Activated CD8-positive, alpha-beta T cell treated with anti-CD3 and anti-CD28 coated beads for 36 hours (primary cell): ENCODE results near the gene IKZF3. TPM values are rescaled to one million over a fixed set of nuclear protein-coding genes. Genes with fewer than 3 reads are reported as not detected.
A peak's percentile ranks its signal among the peaks of the same experiment; 100 is the strongest.

ENCODE experiments used
- ATAC-seq: fragments of 200-7000 bp; cut with Tn5 transposase; one replicate; pipeline ENCODE4 v1.10.0; 2021; ENCODE audit warnings: mild to moderate bottlenecking, moderate library complexity
- CTCF ChIA-PET: fragments of 350-600 bp; sonication (Branson Sonifier 250); formaldehyde crosslinking; loops from one replicate; lab custom pipeline; 2021; ENCODE audit warnings: antibody characterized with exemption; lab: Charles Lee
- POLR2A ChIA-PET: fragments of 350-600 bp; sonication (Branson Sonifier 250); formaldehyde crosslinking; loops from one replicate; lab custom pipeline; 2021; ENCODE audit warnings: antibody characterized with exemption; lab: Charles Lee
- DNase-seq: peaks from one replicate; pipeline ENCODE4 v3.0.0-alpha.2; 2020
- H3K27ac Mint-ChIP-seq: one replicate; pipeline ENCODE4 v1.8.0; 2021; ENCODE audit warnings: mild to moderate bottlenecking, mixed read lengths
- H3K27me3 Mint-ChIP-seq: one replicate; pipeline ENCODE4 v1.8.0; 2021; ENCODE audit warnings: mixed read lengths
- H3K36me3 Mint-ChIP-seq: one replicate; pipeline ENCODE4 v1.8.0; 2021; ENCODE audit warnings: low read depth, mixed read lengths
- H3K4me1 Mint-ChIP-seq: one replicate; pipeline ENCODE4 v1.8.0; 2021; ENCODE audit warnings: low read depth, mixed read lengths
- H3K4me3 Mint-ChIP-seq: one replicate; pipeline ENCODE4 v1.8.0; 2021; ENCODE audit warnings: mild to moderate bottlenecking, moderate library complexity, mixed read lengths
- H3K9me3 Mint-ChIP-seq: one replicate; pipeline ENCODE4 v1.8.0; 2021; ENCODE audit warnings: mixed read lengths
- intact Hi-C: fragments of 100-400 bp; cut with micrococcal nuclease; formaldehyde crosslinking; loops from one replicate; pipeline ENCODE4 v1.10.0; 2022
- total RNA-seq, 2 experiments: library from RNA; stranded (reverse); gene quantifications; one replicate each; pipeline ENCODE4 v1.2.3, GENCODE V29; 2021
- TF ChIP-seq, protein P1 (sequence below): fragments of 200-600 bp; IDR thresholded peaks from one replicate; pipeline ENCODE4 v1.8.0; 2022; ENCODE audit warnings: antibody characterized with exemption, mild to moderate bottlenecking

Gene IKZF3
- total RNA-seq, 2 experiments from 2014 or later = 52.1 to 52.2 TPM

DNA sequence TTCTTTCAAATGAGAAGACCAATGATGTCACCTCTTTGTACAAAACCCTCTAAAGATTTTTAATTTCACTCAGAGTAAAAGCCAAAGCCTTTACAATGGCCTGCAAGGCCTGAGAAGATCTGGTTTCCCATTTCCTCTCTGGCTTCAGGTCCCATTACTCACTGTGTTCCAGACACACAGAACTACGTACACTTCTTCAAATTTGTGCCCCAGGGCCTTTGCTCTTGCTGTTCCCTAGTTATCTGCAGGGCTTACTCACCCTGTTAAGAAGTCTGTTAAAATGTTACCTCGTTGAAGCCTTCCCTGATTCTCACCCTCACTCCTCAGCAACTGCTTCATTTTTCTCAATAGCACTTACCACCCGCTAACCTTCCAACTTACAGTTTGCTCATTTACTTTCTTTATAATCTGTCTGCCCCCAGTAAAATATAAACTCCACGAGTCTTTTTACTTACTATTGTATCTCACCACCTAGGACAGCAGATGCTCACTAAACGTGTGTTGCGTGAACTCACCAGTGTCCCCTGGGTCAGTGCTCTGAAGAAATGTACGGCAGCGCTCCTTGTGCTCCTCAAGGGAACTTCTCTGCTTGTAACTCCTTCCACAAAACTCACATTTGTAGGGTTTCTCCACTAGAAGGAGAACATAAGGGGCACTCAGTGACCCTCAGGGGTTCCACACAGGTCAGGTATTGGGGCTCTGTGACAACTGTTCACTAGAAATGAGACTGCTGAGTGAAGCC lies 76.2 kb downstream of the IKZF3 start:
- Mint-ChIP-seq H3K9me3 (no peaks in the 10 kb centered on the region), H3K27me3 (no peaks in the 10 kb centered on the region), H3K27ac (peak overlapping the region; percentile 30), H3K36me3 (peaks cover 66% of the 10 kb centered on the region), H3K4me1 (peaks cover 55% of the 10 kb centered on the region), H3K4me3 (no peak overlapping the region)
- CTCF ChIA-PET = interaction anchor here (1.1 to 1.5 kb wide), 3 partner anchors 32 to 46 kb away, joined by 3 to 4 read pairs (median 3); no protein-coding TSS in a partner anchor
- POLR2A ChIA-PET = interaction anchor here (0.6 kb wide), 1 partner anchor 11 kb away, joined by 3 read pairs; no protein-coding TSS in a partner anchor
- ATAC-seq = no peak
- TF ChIP-seq, protein P1, sequence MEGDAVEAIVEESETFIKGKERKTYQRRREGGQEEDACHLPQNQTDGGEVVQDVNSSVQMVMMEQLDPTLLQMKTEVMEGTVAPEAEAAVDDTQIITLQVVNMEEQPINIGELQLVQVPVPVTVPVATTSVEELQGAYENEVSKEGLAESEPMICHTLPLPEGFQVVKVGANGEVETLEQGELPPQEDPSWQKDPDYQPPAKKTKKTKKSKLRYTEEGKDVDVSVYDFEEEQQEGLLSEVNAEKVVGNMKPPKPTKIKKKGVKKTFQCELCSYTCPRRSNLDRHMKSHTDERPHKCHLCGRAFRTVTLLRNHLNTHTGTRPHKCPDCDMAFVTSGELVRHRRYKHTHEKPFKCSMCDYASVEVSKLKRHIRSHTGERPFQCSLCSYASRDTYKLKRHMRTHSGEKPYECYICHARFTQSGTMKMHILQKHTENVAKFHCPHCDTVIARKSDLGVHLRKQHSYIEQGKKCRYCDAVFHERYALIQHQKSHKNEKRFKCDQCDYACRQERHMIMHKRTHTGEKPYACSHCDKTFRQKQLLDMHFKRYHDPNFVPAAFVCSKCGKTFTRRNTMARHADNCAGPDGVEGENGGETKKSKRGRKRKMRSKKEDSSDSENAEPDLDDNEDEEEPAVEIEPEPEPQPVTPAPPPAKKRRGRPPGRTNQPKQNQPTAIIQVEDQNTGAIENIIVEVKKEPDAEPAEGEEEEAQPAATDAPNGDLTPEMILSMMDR = no peak
- intact Hi-C loops = no loop called here
- no peak for DNase-seq

DNA sequence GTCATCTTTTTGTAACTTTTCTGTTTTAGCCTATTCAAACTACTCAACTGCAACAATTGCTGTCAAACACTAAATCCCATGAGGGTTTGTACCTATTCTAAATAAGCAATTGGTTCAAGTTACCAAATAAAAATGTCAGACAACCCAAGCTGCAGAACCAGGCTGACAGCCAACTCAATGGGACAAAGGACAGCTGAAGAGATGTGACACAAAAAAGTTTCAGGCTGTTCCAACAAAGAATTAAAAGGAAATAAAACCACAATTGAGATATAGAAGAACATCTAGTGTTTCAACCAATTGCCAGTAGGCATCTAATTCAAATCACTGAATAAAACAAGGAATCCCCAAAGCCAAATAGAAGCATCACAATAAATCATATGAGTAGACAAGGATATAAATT lies 77.1 kb downstream of the IKZF3 start:
- no peak for DNase-seq
- ChIA-PET CTCF (interaction anchor here (0.9 to 1.7 kb wide), 4 partner anchors 9 to 33 kb away, joined by 3 to 4 read pairs (median 4); no protein-coding TSS in a partner anchor), POLR2A (interaction anchor here (1.1 kb wide), 1 partner anchor 15 kb away, joined by 3 read pairs; no protein-coding TSS in a partner anchor)
- Mint-ChIP-seq H3K4me1 (peaks cover 55% of the 10 kb centered on the region), H3K27me3 (no peaks in the 10 kb centered on the region), H3K4me3 (no peak overlapping the region), H3K36me3 (peaks cover 66% of the 10 kb centered on the region), H3K27ac (no peak overlapping the region), H3K9me3 (no peaks in the 10 kb centered on the region)
- ATAC-seq = no peak
- intact Hi-C loops = no loop called here
- TF ChIP-seq, protein P1 = no peak

DNA sequence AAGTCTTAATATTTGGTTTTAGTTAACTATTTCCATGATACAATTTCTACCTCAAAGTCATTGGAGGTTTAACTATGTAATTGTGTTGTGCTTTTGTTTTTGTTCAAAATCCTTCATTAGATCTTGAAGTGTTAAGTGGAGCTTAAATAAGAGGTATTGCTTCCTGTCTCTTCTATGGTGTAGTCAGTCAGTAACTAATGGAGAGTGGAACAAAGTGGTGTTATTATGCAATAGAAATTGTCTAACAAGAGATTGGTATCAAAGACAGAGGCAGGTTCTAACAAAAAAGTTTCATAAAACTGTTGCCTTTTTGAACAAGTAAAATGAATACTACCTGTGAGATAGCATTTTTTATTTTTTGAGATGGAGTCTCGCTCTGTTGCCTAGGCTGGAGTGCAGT lies 81.1 kb downstream of the IKZF3 start:
- peak overlapping the region; percentile 14 for H3K27ac Mint-ChIP-seq
- intact Hi-C loops = no loop called here
- no peaks in the 10 kb centered on the region for H3K9me3 Mint-ChIP-seq
- TF ChIP-seq, protein P1 = no peak
- ATAC-seq (no peak), DNase-seq (no peak)
- ChIA-PET POLR2A (interaction anchor here (0.7 to 1.6 kb wide), 2 partner anchors 13 to 199 kb away, joined by 4 to 6 read pairs; no protein-coding TSS in a partner anchor), CTCF (no interaction called here)
- peaks cover 64% of the 10 kb centered on the region for H3K4me1 Mint-ChIP-seq
- peaks cover 59% of the 10 kb centered on the region for H3K36me3 Mint-ChIP-seq
- H3K4me3 Mint-ChIP-seq = no peak overlapping the region
- H3K27me3 Mint-ChIP-seq = no peaks in the 10 kb centered on the region

DNA sequence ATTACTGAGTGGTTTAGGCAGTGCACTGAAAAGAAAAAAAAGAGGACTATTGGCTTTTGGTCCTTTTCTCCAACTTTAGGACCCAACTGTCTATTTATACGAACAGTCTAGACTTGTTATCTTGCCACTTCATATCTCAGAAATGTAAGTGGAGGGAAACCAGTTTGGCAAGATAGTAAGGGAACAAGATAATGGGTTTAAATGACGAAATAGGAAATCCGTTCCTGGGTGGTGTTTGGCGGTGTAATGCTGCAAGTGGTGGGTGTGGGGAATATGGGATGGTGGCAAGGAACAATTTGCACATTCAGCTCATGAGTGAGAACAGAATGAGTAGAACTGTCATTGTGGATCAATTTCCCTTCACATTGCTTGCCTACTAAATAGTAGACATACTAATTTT lies 81.6 kb downstream of the IKZF3 start:
- ChIA-PET CTCF (interaction anchor here (1.3 kb wide), 1 partner anchor 79 kb away, joined by 4 read pairs; no protein-coding TSS in a partner anchor), POLR2A (interaction anchor here (0.6 to 1.6 kb wide), 3 partner anchors 13 to 158 kb away, joined by 3 to 6 read pairs (median 3); no protein-coding TSS in a partner anchor)
- DNase-seq (no peak), ATAC-seq (no peak)
- H3K36me3 Mint-ChIP-seq = peaks cover 59% of the 10 kb centered on the region
- peaks cover 65% of the 10 kb centered on the region for H3K4me1 Mint-ChIP-seq
- intact Hi-C loops = no loop called here
- H3K4me3 Mint-ChIP-seq = no peak overlapping the region
- H3K27me3 Mint-ChIP-seq = no peaks in the 10 kb centered on the region
- TF ChIP-seq, protein P1 = no peak
- no peaks in the 10 kb centered on the region for H3K9me3 Mint-ChIP-seq
- peak overlapping the region; percentile 61 for H3K27ac Mint-ChIP-seq

DNA sequence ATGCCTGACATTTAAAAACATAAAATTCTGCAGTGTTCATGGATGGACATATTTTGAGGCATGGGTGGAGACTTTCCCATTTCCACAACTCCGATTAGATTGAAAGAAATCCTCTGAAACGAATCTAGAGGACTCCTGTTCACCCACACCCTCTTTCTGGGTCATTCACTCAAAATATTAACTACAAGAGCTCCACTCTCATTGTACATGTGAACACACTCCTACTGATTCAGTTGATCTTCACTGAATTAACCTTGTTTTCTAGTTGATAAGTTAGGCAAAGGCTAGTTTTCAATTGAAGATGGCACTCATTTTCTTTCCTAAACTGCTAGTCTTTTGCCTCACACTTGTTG lies 82.3 kb downstream of the IKZF3 start:
- Mint-ChIP-seq H3K36me3 (peaks cover 52% of the 10 kb centered on the region), H3K27ac (peak overlapping the region; percentile 61), H3K4me3 (no peak overlapping the region), H3K27me3 (no peaks in the 10 kb centered on the region), H3K4me1 (peaks cover 64% of the 10 kb centered on the region), H3K9me3 (no peaks in the 10 kb centered on the region)
- POLR2A ChIA-PET = interaction anchor here (0.8 to 1.6 kb wide), 4 partner anchors 10 to 38 kb away, joined by 3 to 6 read pairs (median 4); no protein-coding TSS in a partner anchor
- intact Hi-C loops = no loop called here
- no peak for DNase-seq
- TF ChIP-seq, protein P1 = no peak
- CTCF ChIA-PET = interaction anchor here (1.3 kb wide), 2 partner anchors 80 to 163 kb away, joined by 4 read pairs; no protein-coding TSS in a partner anchor
- ATAC-seq = no peak
